Stimulated activated CD4-positive, alpha-beta T cell treated with anti-CD3 and anti-CD28 coated beads, Interleukin-15, amount 100 ng/mL, for 24 hours (primary cell): ENCODE data around the gene OBSCN.
A peak's percentile ranks its signal among the peaks of the same experiment; 100 is the strongest.

Source experiments
- DNase-seq: peaks from one replicate; pipeline ENCODE4 v3.0.0-alpha.2; 2020

OBSCN gene

GRCh38 chr1:228194436-228194835 lies 13.4 kb upstream of the OBSCN start:
- no peak for DNase-seq

GRCh38 chr1:228194921-228195812 lies 12.7 kb upstream of the OBSCN start:
- no peak for DNase-seq

- no peak for DNase-seq
These were observed 10.2 kb upstream of the OBSCN start for GRCh38 chr1:228197555-228198147.

GRCh38 chr1:228198977-228199590 lies 8.8 kb upstream of the OBSCN start:
- DNase-seq = no peak

- DNase-seq = no peak
These were observed 2.9 kb upstream of the OBSCN start for GRCh38 chr1:228204958-228205357.

GRCh38 chr1:228205526-228206436 lies 2.1 kb upstream of the OBSCN start:
- DNase-seq = no peak

- DNase-seq = no peak
These were observed 1.1 kb upstream of the OBSCN start for GRCh38 chr1:228206582-228207351.

GRCh38 chr1:228207381-228207810 lies 448 bp upstream of the OBSCN start:
- DNase-seq = no peak

- no peak for DNase-seq
These were observed 1.1 kb downstream of the OBSCN start for GRCh38 chr1:228208831-228209551.

GRCh38 chr1:228209657-228210056 lies 1.8 kb downstream of the OBSCN start:
- DNase-seq = no peak

GRCh38 chr1:228210076-228210651 lies 2.3 kb downstream of the OBSCN start:
- no peak for DNase-seq

GRCh38 chr1:228210712-228211530 lies 3.1 kb downstream of the OBSCN start:
- DNase-seq = no peak

- no peak for DNase-seq
These were observed 3.9 kb downstream of the OBSCN start for GRCh38 chr1:228211531-228212414.

- DNase-seq = no peak
These were observed 4.6 kb downstream of the OBSCN start for GRCh38 chr1:228212415-228212965.

GRCh38 chr1:228212966-228213844 lies 5.4 kb downstream of the OBSCN start:
- DNase-seq = peak; percentile 95

GRCh38 chr1:228213917-228214808 lies 6.3 kb downstream of the OBSCN start:
- DNase-seq = no peak
